CD8-positive, alpha-beta memory T cell (primary cell): ENCODE data around the gene ATP2B2. TPM values are rescaled to one million over a fixed set of nuclear protein-coding genes. Genes with fewer than 3 reads are reported as not detected.

Experiments used
- CTCF ChIA-PET: fragments of 350-600 bp; sonication (Branson Sonifier 250); formaldehyde crosslinking; loops from one replicate; lab custom pipeline; 2021; ENCODE audit warnings: antibody characterized with exemption; lab: Charles Lee
- POLR2A ChIA-PET: fragments of 350-600 bp; sonication (Branson Sonifier 250); formaldehyde crosslinking; loops from one replicate; lab custom pipeline; 2021; ENCODE audit warnings: antibody characterized with exemption; lab: Charles Lee
- DNase-seq, 5 donors: peaks; one replicate each; pipeline versions ENCODE4 v3.0.0 to v3.0.0-alpha.2; 2020 to 2022; ENCODE audit warnings: mixed read lengths in 1 of 5
- H3K27ac ChIP-seq: one replicate; pipeline ENCODE4 v1.7.0; 2013; ENCODE audit warnings: low read depth, mild to moderate bottlenecking, low read length, moderate library complexity
- H3K27me3 ChIP-seq: 2 replicates; pipeline ENCODE4 v1.7.0; 2013; ENCODE audit warnings: low read length, mild to moderate bottlenecking; ENCODE audit not compliant: insufficient read depth, poor library complexity, severe bottlenecking
- H3K36me3 ChIP-seq: 2 replicates; pipeline ENCODE4 v1.7.0; 2013; ENCODE audit warnings: mild to moderate bottlenecking, low read length, moderate library complexity; ENCODE audit not compliant: insufficient read depth
- H3K4me1 ChIP-seq: 2 replicates; pipeline ENCODE4 v1.7.0; 2013; ENCODE audit warnings: mild to moderate bottlenecking, low read length, moderate library complexity; ENCODE audit not compliant: insufficient read depth
- H3K4me3 ChIP-seq: 2 replicates; pipeline ENCODE4 v1.7.0; 2013; ENCODE audit warnings: mild to moderate bottlenecking, low read length
- H3K9me3 ChIP-seq: 2 replicates; pipeline ENCODE4 v1.7.0; 2013; ENCODE audit warnings: mild to moderate bottlenecking, low read length
- H3K27ac Mint-ChIP-seq, 8 donors: one replicate each; pipeline ENCODE4 v1.8.0; 2020 to 2021; ENCODE audit warnings: mixed read lengths in 8 of 8, mild to moderate bottlenecking in 6 of 8, inconsistent platforms in 3 of 8, moderate library complexity in 3 of 8
- H3K27me3 Mint-ChIP-seq, 2 donors: one replicate each; pipeline ENCODE4 v1.8.0; 2020 to 2021; ENCODE audit warnings: mixed read lengths in 2 of 2, mild to moderate bottlenecking in 1 of 2, moderate library complexity in 1 of 2
- H3K36me3 Mint-ChIP-seq, 3 donors: one replicate each; pipeline ENCODE4 v1.8.0; 2020 to 2021; ENCODE audit warnings: mixed read lengths in 3 of 3, inconsistent platforms in 1 of 3, mild to moderate bottlenecking in 1 of 3
- H3K4me1 Mint-ChIP-seq, 3 donors: one replicate each; pipeline ENCODE4 v1.8.0; 2020 to 2021; ENCODE audit warnings: mixed read lengths in 3 of 3, inconsistent platforms in 1 of 3, mild to moderate bottlenecking in 1 of 3
- H3K4me3 Mint-ChIP-seq, 7 donors: one replicate each; pipeline ENCODE4 v1.8.0; 2020 to 2021; ENCODE audit warnings: mixed read lengths in 7 of 7, mild to moderate bottlenecking in 6 of 7, moderate library complexity in 4 of 7, inconsistent platforms in 2 of 7
- H3K9me3 Mint-ChIP-seq, 5 donors: one replicate each; pipeline ENCODE4 v1.8.0; 2020 to 2022; ENCODE audit warnings: mixed read lengths in 5 of 5, mild to moderate bottlenecking in 3 of 5, moderate library complexity in 2 of 5, inconsistent platforms in 1 of 5
- polyA plus RNA-seq: library from polyadenylated mRNA; unstranded; fragments of 300-500 nt; fragmentation: Illumina TruSeq; gene quantifications from one replicate; pipeline ENCODE4 v1.2.3, GENCODE V29; 2021
- total RNA-seq, 2 experiments: library from RNA; stranded (reverse); gene quantifications; one replicate each; pipeline ENCODE4 v1.2.3, GENCODE V29; 2021

The ATP2B2 gene
- total and polyA plus RNA-seq, 3 experiments from 2014 or later, result not detected

DNA sequence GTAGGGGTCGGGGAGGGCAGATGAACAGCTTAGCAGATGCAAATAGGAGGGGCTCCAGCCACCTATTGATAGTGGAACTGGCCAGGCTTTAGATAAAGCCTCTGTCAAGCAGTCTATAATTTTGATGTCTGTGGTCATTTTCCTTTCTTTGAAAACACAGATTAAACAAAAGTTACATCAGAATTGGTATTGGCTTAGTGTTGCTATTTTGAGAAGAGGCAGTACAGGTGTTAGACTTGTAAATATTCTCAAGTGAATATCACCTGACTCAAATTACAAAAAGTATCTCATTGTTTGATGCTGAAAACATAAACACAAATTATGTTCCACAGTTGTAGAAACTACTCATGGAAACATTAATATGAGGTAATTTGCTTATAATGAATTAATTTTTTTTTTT lies 230.8 kb downstream of the ATP2B2 start:
- no peak overlapping the region for H3K4me3 ChIP-seq
- Mint-ChIP-seq H3K4me1 (peaks cover 42 to 62% (median 53%) of the 10 kb centered on the region in 3 donors), H3K36me3 (peaks cover 0 to 85% (median 4%) of the 10 kb centered on the region in 3 donors), H3K9me3 (no peaks in the 10 kb centered on the region), H3K27me3 (no peaks in the 10 kb centered on the region), H3K4me3 (peak overlapping the region in 4 of 7 donors; percentile 13 to 62 (median 33)), H3K27ac (peak overlapping the region in 7 of 8 donors; percentile 8 to 86 (median 56))
- no peak for DNase-seq
- ChIA-PET CTCF (interaction anchor here (1.1 to 1.6 kb wide), 2 partner anchors 11 to 342 kb away, joined by 4 to 5 read pairs; no protein-coding TSS in a partner anchor), POLR2A (no interaction called here)
- H3K36me3 ChIP-seq, result peaks cover 43% of the 10 kb centered on the region
- H3K4me1 ChIP-seq, result peaks cover 26% of the 10 kb centered on the region
- no peak overlapping the region for H3K27ac ChIP-seq
- no peaks in the 10 kb centered on the region for H3K9me3 ChIP-seq
- H3K27me3 ChIP-seq, result no peaks in the 10 kb centered on the region

Other genes starting within 250 kb of the ATP2B2 start
- under 1 TPM in 1 of 2 experiments, not detected in 1; 0.69 TPM for gene GHRL, start 212.6 kb downstream of the ATP2B2 start, total RNA-seq
- 0.16 TPM for gene GHRL, start 212.6 kb downstream of the ATP2B2 start, polyA plus RNA-seq
- gene SEC13, start 184.5 kb downstream of the ATP2B2 start, total RNA-seq, result 100 to 1,000 TPM; 110 TPM
- 134 TPM for gene SEC13, start 184.5 kb downstream of the ATP2B2 start, polyA plus RNA-seq